ENCODE data around the gene GRIA4. TPM values are rescaled to one million over a fixed set of nuclear protein-coding genes. Genes with fewer than 3 reads are reported as not detected.

GRIA4 gene
- total RNA-seq, 1 donor from 2014 or later: 13.6 TPM

DNA sequence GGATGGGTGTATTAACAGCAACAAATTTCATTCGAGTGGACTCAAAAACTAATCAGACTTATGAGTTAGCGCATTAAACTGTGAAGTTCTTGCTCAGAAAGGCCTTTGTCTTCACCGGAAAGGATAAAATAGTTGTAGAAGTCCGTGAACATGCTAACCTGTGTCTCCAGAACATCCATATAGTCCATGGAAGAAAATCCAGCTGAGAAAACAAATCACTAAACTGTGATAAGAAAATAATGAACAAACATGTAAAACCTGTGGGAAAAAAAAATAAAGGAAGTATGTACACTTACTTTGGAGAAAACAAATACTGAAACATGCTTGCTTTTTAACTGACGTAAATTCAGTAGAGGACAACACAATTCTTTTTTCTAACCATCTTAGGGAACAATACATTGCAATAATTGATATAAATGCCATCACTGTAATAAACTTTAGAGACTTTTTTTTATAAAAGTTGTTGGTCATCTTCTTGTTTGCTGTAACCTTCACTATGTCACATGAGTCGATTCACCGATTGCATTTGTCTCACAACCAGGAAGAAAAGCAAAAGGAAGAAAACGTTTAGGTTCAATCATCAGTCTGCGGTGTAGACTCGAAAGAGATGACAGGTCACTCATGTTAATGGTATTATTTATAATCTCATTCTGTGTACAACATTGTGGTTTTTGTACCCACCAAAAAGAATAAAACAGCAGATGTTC is 370.3 kb downstream of the GRIA4 start:
- H3K27me3 Mint-ChIP-seq (ENCODE audit: unreplicated experiment): no peaks in the 10 kb centered on the region
- no peak for DNase-seq
- no peaks in the 10 kb centered on the region for H3K9me3 Mint-ChIP-seq (ENCODE audit: unreplicated experiment)
- no peaks in the 10 kb centered on the region for H3K4me1 Mint-ChIP-seq (ENCODE audit: low read depth, unreplicated experiment)
- H3K4me3 Mint-ChIP-seq (ENCODE audit: unreplicated experiment): no peak overlapping the region
- TF ChIP-seq, protein P1, sequence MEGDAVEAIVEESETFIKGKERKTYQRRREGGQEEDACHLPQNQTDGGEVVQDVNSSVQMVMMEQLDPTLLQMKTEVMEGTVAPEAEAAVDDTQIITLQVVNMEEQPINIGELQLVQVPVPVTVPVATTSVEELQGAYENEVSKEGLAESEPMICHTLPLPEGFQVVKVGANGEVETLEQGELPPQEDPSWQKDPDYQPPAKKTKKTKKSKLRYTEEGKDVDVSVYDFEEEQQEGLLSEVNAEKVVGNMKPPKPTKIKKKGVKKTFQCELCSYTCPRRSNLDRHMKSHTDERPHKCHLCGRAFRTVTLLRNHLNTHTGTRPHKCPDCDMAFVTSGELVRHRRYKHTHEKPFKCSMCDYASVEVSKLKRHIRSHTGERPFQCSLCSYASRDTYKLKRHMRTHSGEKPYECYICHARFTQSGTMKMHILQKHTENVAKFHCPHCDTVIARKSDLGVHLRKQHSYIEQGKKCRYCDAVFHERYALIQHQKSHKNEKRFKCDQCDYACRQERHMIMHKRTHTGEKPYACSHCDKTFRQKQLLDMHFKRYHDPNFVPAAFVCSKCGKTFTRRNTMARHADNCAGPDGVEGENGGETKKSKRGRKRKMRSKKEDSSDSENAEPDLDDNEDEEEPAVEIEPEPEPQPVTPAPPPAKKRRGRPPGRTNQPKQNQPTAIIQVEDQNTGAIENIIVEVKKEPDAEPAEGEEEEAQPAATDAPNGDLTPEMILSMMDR (IDR thresholded peaks at IDR 0.05; ENCODE audit: partially characterized antibody, unreplicated experiment): no peak
- no peak overlapping the region for H3K27ac Mint-ChIP-seq (ENCODE audit: unreplicated experiment)
- H3K36me3 Mint-ChIP-seq (ENCODE audit: unreplicated experiment): no peaks in the 10 kb centered on the region

DNA sequence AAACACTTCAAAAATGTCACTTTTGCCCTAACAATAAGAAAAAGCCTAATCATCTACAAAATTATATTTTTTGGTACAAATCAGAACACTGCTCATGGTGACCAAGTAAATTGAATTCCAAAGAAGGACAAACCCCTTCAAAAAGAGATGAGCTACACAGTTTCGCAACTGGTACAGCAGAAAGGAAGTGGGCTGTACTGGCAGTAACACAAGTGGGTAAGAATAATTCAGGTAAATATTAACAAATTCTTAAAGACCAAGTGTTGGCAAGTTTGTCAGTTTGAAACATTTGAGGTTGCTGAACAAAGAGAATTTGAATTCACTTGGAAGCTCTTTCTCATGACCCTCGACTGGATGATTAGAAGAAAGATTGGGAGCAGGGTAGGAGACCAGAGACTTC is 376.7 kb downstream of the GRIA4 start:
- no peak overlapping the region for H3K4me3 Mint-ChIP-seq (ENCODE audit: unreplicated experiment)
- DNase-seq: no peak
- no peak overlapping the region for H3K27ac Mint-ChIP-seq (ENCODE audit: unreplicated experiment)
- no peaks in the 10 kb centered on the region for H3K9me3 Mint-ChIP-seq (ENCODE audit: unreplicated experiment)
- no peaks in the 10 kb centered on the region for H3K4me1 Mint-ChIP-seq (ENCODE audit: low read depth, unreplicated experiment)
- TF ChIP-seq, protein P1 (IDR thresholded peaks at IDR 0.05; ENCODE audit: partially characterized antibody, unreplicated experiment): no peak
- no peaks in the 10 kb centered on the region for H3K36me3 Mint-ChIP-seq (ENCODE audit: unreplicated experiment)
- no peaks in the 10 kb centered on the region for H3K27me3 Mint-ChIP-seq (ENCODE audit: unreplicated experiment)

DNA sequence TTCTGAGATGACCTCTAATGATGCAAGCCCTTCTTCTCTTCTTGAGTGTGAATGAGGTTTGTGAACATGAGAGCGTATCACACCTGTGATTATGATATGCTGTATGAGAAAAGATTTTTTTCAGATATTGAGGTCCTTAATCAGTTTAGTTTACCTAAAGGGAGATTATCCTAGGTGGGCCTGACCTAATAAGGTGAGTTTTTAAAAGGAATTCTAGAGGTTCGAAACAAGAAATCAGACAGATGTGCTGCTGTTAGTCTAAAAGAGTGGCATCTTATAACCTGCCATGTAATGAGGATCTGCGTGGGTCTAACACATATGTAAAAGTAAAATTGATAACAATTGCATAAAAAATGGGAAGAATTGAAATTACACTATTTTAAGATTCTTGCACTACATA is 378.3 kb downstream of the GRIA4 start:
- Mint-ChIP-seq H3K36me3 (ENCODE audit: unreplicated experiment) (no peaks in the 10 kb centered on the region), H3K4me3 (ENCODE audit: unreplicated experiment) (no peak overlapping the region), H3K27me3 (ENCODE audit: unreplicated experiment) (no peaks in the 10 kb centered on the region), H3K27ac (ENCODE audit: unreplicated experiment) (no peak overlapping the region), H3K9me3 (ENCODE audit: unreplicated experiment) (no peaks in the 10 kb centered on the region), H3K4me1 (ENCODE audit: low read depth, unreplicated experiment) (no peaks in the 10 kb centered on the region)
- TF ChIP-seq, protein P1 (IDR thresholded peaks at IDR 0.05; ENCODE audit: partially characterized antibody, unreplicated experiment): no peak
- no peak for DNase-seq

DNA sequence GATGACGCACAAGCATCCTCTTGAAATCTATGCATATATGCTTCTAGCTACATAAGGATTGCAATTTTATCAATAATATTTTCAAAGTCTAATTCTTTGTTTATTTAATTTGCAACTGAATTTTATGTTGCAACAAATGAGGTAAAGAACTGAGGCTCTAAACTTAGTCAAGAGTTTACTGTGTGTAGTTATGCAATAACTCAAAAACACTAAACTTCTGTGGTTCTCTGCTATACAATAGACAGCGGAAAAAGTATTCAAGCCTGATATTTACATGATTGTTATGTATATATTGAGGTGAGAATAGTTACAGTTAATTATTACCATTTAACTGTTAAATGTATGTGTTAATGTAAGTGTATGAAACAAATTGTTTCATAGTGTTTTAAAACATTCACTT is 379.3 kb downstream of the GRIA4 start:
- Mint-ChIP-seq H3K4me3 (ENCODE audit: unreplicated experiment) (no peak overlapping the region), H3K36me3 (ENCODE audit: unreplicated experiment) (no peaks in the 10 kb centered on the region), H3K27me3 (ENCODE audit: unreplicated experiment) (no peaks in the 10 kb centered on the region), H3K9me3 (ENCODE audit: unreplicated experiment) (no peaks in the 10 kb centered on the region), H3K27ac (ENCODE audit: unreplicated experiment) (no peak overlapping the region), H3K4me1 (ENCODE audit: low read depth, unreplicated experiment) (no peaks in the 10 kb centered on the region)
- DNase-seq: no peak
- TF ChIP-seq, protein P1 (IDR thresholded peaks at IDR 0.05; ENCODE audit: partially characterized antibody, unreplicated experiment): no peak

DNA sequence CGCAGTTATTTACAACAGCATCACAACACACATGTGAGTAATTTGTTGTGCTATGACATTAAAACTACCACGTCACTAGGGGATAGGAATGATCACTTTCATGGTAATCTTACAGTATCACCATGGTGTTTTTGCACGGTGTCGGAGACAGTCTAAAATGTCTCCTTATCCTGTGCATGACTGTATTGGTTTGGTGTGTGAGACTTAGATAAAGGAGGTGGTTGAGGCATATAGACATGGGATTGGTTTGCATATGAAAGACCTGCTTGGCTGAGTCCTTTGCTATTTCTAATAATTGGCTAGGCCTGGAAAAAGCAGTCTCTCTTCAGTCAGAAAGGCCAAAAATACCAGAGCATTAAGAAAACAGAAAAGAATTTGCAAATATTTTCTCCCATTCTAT is 382.0 kb downstream of the GRIA4 start:
- no peaks in the 10 kb centered on the region for H3K27me3 Mint-ChIP-seq (ENCODE audit: unreplicated experiment)
- no peak overlapping the region for H3K4me3 Mint-ChIP-seq (ENCODE audit: unreplicated experiment)
- no peaks in the 10 kb centered on the region for H3K9me3 Mint-ChIP-seq (ENCODE audit: unreplicated experiment)
- no peaks in the 10 kb centered on the region for H3K36me3 Mint-ChIP-seq (ENCODE audit: unreplicated experiment)
- TF ChIP-seq, protein P1 (IDR thresholded peaks at IDR 0.05; ENCODE audit: partially characterized antibody, unreplicated experiment): no peak
- no peaks in the 10 kb centered on the region for H3K4me1 Mint-ChIP-seq (ENCODE audit: low read depth, unreplicated experiment)
- no peak overlapping the region for H3K27ac Mint-ChIP-seq (ENCODE audit: unreplicated experiment)
- no peak for DNase-seq
